RWPE2 (cell line): ENCODE data around the gene GARIN3.
"Not testable (repeated sequence)": the region's sequence is repeated elsewhere in the genome, so short reads cannot be mapped to it uniquely, and the experiment has no call there.

Experiments used
- ATAC-seq: fragments of 200-7000 bp; cut with Tn5 transposase; 3 replicates; pipeline ENCODE4 v1.9.1; 2021; ENCODE audit warnings: low read depth
- DNase-seq: peaks from one replicate; pipeline ENCODE4 v3.0.0-alpha.2; 2020; ENCODE audit warnings: low spot score
- H3K27ac ChIP-seq: fragments of 450-650 bp; 2 replicates; pipeline ENCODE4 v1.5.1; 2017; ENCODE audit warnings: mild to moderate bottlenecking; ENCODE audit not compliant: poor library complexity, severe bottlenecking
- H3K27me3 ChIP-seq: fragments of 250-450 bp; sonication (Bioruptor Pico); 2 replicates; pipeline ENCODE4 v1.5.1; 2021; ENCODE audit warnings: mild to moderate bottlenecking, moderate library complexity; ENCODE audit not compliant: insufficient read depth, poor library complexity, severe bottlenecking
- H3K36me3 ChIP-seq: fragments of 250-450 bp; sonication (Bioruptor Pico); 2 replicates; pipeline ENCODE4 v1.5.1; 2020; ENCODE audit warnings: low read depth, mild to moderate bottlenecking, moderate library complexity
- H3K4me1 ChIP-seq: fragments of 250-450 bp; sonication (Bioruptor Pico); 2 replicates; pipeline ENCODE4 v1.5.1; 2021; ENCODE audit warnings: mild to moderate bottlenecking, moderate library complexity; ENCODE audit not compliant: insufficient read depth, poor library complexity, severe bottlenecking
- H3K4me3 ChIP-seq: fragments of 250-450 bp; sonication (Bioruptor Pico); 2 replicates; pipeline ENCODE4 v1.5.1; 2021; ENCODE audit warnings: mild to moderate bottlenecking, moderate library complexity; ENCODE audit not compliant: severe bottlenecking
- H3K9me3 ChIP-seq: fragments of 250-450 bp; sonication (Bioruptor Pico); 2 replicates; pipeline ENCODE4 v1.5.1; 2021; ENCODE audit warnings: mild to moderate bottlenecking, moderate library complexity; ENCODE audit not compliant: severe bottlenecking
- CTCF ChIP-seq: fragments of 450-650 bp; IDR thresholded peaks from one replicate; pipeline ENCODE4 v1.5.1; 2017; ENCODE audit warnings: mild to moderate bottlenecking, moderate library complexity; ENCODE audit not compliant: poor library complexity, severe bottlenecking

The GARIN3 gene

GRCh38 chr5:157186309-157187045, 20.4 kb upstream of the GARIN3 start:
- H3K4me1 ChIP-seq, result no peaks in the 10 kb centered on the region
- H3K36me3 ChIP-seq, result no peaks in the 10 kb centered on the region
- H3K9me3 ChIP-seq, result no peaks in the 10 kb centered on the region
- no peak overlapping the region for H3K4me3 ChIP-seq
- H3K27ac ChIP-seq, result no peak overlapping the region
- TF ChIP-seq CTCF, result no peak
- H3K27me3 ChIP-seq, result peaks cover 17% of the 10 kb centered on the region
- DNase-seq, result no peak
- no peak for ATAC-seq

- H3K4me1 ChIP-seq, H3K27ac ChIP-seq, DNase-seq, H3K9me3 ChIP-seq, ATAC-seq, H3K4me3 ChIP-seq, H3K36me3 ChIP-seq: not testable (repeated sequence)
- H3K27me3 ChIP-seq, result peaks cover 19% of the 10 kb centered on the region
Measured at GRCh38 chr5:157185122-157185521, 19.1 kb upstream of the GARIN3 start.

GRCh38 chr5:157184117-157184670, 18.1 kb upstream of the GARIN3 start:
- H3K4me1 ChIP-seq, result no peaks in the 10 kb centered on the region
- no peak for DNase-seq
- no peak overlapping the region for H3K27ac ChIP-seq
- no peak for TF ChIP-seq CTCF
- no peaks in the 10 kb centered on the region for H3K36me3 ChIP-seq
- H3K4me3 ChIP-seq, result no peak overlapping the region
- ATAC-seq, result no peak
- no peaks in the 10 kb centered on the region for H3K9me3 ChIP-seq
- peaks cover 19% of the 10 kb centered on the region for H3K27me3 ChIP-seq

GRCh38 chr5:157182143-157182757, 16.2 kb upstream of the GARIN3 start:
- DNase-seq (no peak), ATAC-seq (no peak)
- Histone ChIP-seq H3K27me3 (peaks cover 19% of the 10 kb centered on the region), H3K4me3 (no peak overlapping the region), H3K27ac (no peak overlapping the region), H3K4me1 (no peaks in the 10 kb centered on the region), H3K36me3 (no peaks in the 10 kb centered on the region), H3K9me3 (no peaks in the 10 kb centered on the region)
- TF ChIP-seq CTCF, result no peak

- Histone ChIP-seq H3K36me3 (no peaks in the 10 kb centered on the region), H3K27me3 (peaks cover 19% of the 10 kb centered on the region), H3K4me3 (no peak within 1 kb of the TSS), H3K27ac (no peak within 1 kb of the TSS), H3K9me3 (no peaks in the 10 kb centered on the region), H3K4me1 (no peaks in the 10 kb centered on the region)
- DNase-seq (no peak), ATAC-seq (no peak)
- no peak for TF ChIP-seq CTCF
Measured at GRCh38 chr5:157180374-157181264, 14.6 kb upstream of the GARIN3 start, which contains the start of gene ITK. Gene ITK (plus strand): TSS chr5:157180840. CDS start chr5:157180978, 138 bp downstream.
